Measurements from ENCODE around the gene NPPA. TPM values are rescaled to one million over a fixed set of nuclear protein-coding genes. Genes with fewer than 3 reads are reported as not detected.

The NPPA gene
- total and polyA plus RNA-seq, 9 of the 15 experiments (the other 6 are each of a cell fraction or from before 2014, with no cell fraction given) = not detected

- 0 out of 2 replicates have a peak, but pooled peaks have one; percentile 10 for TF ChIP-seq ZNF511 (CRISPR knock-in tag; IDR thresholded peaks at IDR 0.05)
- no peak for TF ChIP-seq BRD4 (IDR thresholded peaks at IDR 0.05)
- TF ChIP-seq CTBP1 (IDR thresholded peaks at IDR 0.05; ENCODE audit: borderline replicate concordance) = no peak
- no peak for TF ChIP-seq MAZ (CRISPR knock-in tag; conservative IDR thresholded peaks at IDR 0.05 in 1 of 2, IDR thresholded peaks at IDR 0.05 in 1 of 2)
- no peak for TF ChIP-seq PYGO2 (tag; IDR thresholded peaks at IDR 0.05)
- 0 out of 2 replicates have a peak, but pooled peaks have one; percentile 5 for TF ChIP-seq ZBED1 (IDR thresholded peaks at IDR 0.05)
- TF ChIP-seq ZNF354B (CRISPR knock-in tag; IDR thresholded peaks at IDR 0.05) = no peak
- TF ChIP-seq FOXA3 (CRISPR knock-in tag; conservative IDR thresholded peaks at IDR 0.05 in 1 of 2, IDR thresholded peaks at IDR 0.05 in 1 of 2) = 0 out of 4 replicates have a peak, but pooled peaks of 1 of the 2 experiments have one; percentile 6
- no peak for TF ChIP-seq POLR2G (IDR thresholded peaks at IDR 0.05; ENCODE audit: low read depth, low read length)
- no peak for TF ChIP-seq SRF (CRISPR knock-in tag; IDR thresholded peaks at IDR 0.05)
- TF ChIP-seq ZNF79 (CRISPR knock-in tag; IDR thresholded peaks at IDR 0.05; ENCODE audit: low read depth) = no peak
- peak; percentile 31; the same call in 1 of the 2 replicates for TF ChIP-seq ZBTB7A (IDR thresholded peaks at IDR 0.05; ENCODE audit: borderline replicate concordance, control insufficient read depth, low read depth, low read length)
- TF ChIP-seq ZSCAN32 (CRISPR knock-in tag; IDR thresholded peaks at IDR 0.05) = no peak
These were observed 47.2 kb downstream of the NPPA start (continued) for GRCh38 chr1:11800391-11800755.

Data from K562 (cell line).